Activated CD8-positive, alpha-beta memory T cell treated with anti-CD3 and anti-CD28 coated beads for 24 hours (primary cell): ENCODE data around the gene RPRD2.
A peak's percentile ranks its signal among the peaks of the same experiment; 100 is the strongest.
"Not testable (repeated sequence)": the region's sequence is repeated elsewhere in the genome, so short reads cannot be mapped to it uniquely, and the experiment has no call there.

Experiments used
- DNase-seq: peaks from one replicate; pipeline ENCODE4 v3.0.0-alpha.2; 2020

RPRD2 gene

GRCh38 chr1:150389650-150390049 lies 25.7 kb downstream of the RPRD2 start:
- no peak for DNase-seq

GRCh38 chr1:150392627-150393026 lies 28.7 kb downstream of the RPRD2 start:
- DNase-seq, result no peak

- DNase-seq, result not testable (repeated sequence)
Measured at GRCh38 chr1:150395115-150395514, 31.2 kb downstream of the RPRD2 start.

GRCh38 chr1:150397392-150398032 lies 33.6 kb downstream of the RPRD2 start:
- no peak for DNase-seq

GRCh38 chr1:150404465-150404864 lies 40.5 kb downstream of the RPRD2 start:
- DNase-seq, result no peak

GRCh38 chr1:150405660-150406059 lies 41.7 kb downstream of the RPRD2 start:
- no peak for DNase-seq

- DNase-seq, result no peak
Measured at GRCh38 chr1:150406483-150406882, 42.5 kb downstream of the RPRD2 start.

GRCh38 chr1:150407330-150407729 lies 43.4 kb downstream of the RPRD2 start:
- DNase-seq, result no peak

- no peak for DNase-seq
Measured at GRCh38 chr1:150408800-150409199, 44.9 kb downstream of the RPRD2 start.

- DNase-seq, result no peak
Measured at GRCh38 chr1:150409504-150410362, 45.8 kb downstream of the RPRD2 start.

GRCh38 chr1:150410582-150411101 lies 46.7 kb downstream of the RPRD2 start:
- DNase-seq, result no peak

- no peak for DNase-seq
Measured at GRCh38 chr1:150414592-150414991, 50.6 kb downstream of the RPRD2 start.

GRCh38 chr1:150415800-150416199 lies 51.9 kb downstream of the RPRD2 start:
- DNase-seq, result no peak

GRCh38 chr1:150420560-150421265 lies 56.8 kb downstream of the RPRD2 start:
- no peak for DNase-seq

GRCh38 chr1:150422541-150422940 lies 58.6 kb downstream of the RPRD2 start:
- DNase-seq, result no peak

- DNase-seq, result no peak
Measured at GRCh38 chr1:150429805-150430204, 65.9 kb downstream of the RPRD2 start.

- DNase-seq, result no peak
Measured at GRCh38 chr1:150441121-150441520, 77.2 kb downstream of the RPRD2 start.

- DNase-seq, result no peak
Measured at GRCh38 chr1:150444232-150444631, 80.3 kb downstream of the RPRD2 start.

GRCh38 chr1:150456146-150456647 lies 92.2 kb downstream of the RPRD2 start:
- no peak for DNase-seq

GRCh38 chr1:150464422-150464826 lies 100.5 kb downstream of the RPRD2 start:
- peak; percentile 86 for DNase-seq

GRCh38 chr1:150466964-150467363 lies 103.0 kb downstream of the RPRD2 start:
- no peak for DNase-seq

- peak; percentile 9 for DNase-seq
Measured at GRCh38 chr1:150469291-150469690, 105.3 kb downstream of the RPRD2 start.

GRCh38 chr1:150472601-150473200 lies 108.8 kb downstream of the RPRD2 start:
- no peak for DNase-seq
